Measurements from ENCODE around the gene ARFGAP3.

The ARFGAP3 gene

GRCh38 chr22:42857845-42858481 lies 890 bp upstream of the ARFGAP3 start:
- FAIRE-seq = no peak

DNA sequence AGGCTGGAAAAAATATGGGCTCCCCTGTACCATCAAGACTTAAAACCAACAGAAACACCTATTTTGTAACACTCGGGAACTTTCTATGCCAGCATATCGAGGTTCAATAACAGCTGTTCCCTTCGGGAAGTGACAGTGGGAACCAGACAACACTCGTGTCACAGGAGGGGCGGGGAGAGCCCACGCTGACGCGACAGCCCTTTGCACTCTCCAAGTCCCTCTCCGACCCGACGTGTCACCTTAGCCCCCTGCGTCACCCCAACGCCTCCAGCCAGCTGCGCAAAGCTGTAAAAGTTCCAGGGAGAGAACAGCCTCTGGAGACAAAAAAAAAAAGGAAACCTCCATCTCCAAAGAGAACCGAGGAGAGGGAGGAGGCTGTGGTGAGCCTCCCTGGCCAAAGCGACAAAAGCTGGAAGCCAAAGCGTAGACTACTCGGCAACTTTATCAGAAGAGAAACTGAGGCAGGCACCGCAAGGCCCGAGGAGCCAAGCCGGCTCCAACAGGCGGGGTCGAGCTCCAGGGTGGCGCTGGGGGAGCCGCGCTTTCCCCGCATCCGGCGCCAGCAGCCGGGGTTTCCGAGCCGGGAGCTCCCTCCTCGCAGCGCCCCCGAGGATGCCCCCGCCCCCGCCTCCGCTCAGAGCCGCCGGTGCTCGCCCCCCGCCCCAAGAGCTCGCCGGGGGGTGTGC lies 751 bp downstream of the ARFGAP3 start:
- FAIRE-seq = no peak

GRCh38 chr22:42855721-42856120 lies 1.4 kb downstream of the ARFGAP3 start:
- no peak for FAIRE-seq

- FAIRE-seq = no peak
Observed at GRCh38 chr22:42855211-42855610, 1.9 kb downstream of the ARFGAP3 start.

GRCh38 chr22:42848941-42849550 lies 8.0 kb downstream of the ARFGAP3 start:
- no peak for FAIRE-seq

DNA sequence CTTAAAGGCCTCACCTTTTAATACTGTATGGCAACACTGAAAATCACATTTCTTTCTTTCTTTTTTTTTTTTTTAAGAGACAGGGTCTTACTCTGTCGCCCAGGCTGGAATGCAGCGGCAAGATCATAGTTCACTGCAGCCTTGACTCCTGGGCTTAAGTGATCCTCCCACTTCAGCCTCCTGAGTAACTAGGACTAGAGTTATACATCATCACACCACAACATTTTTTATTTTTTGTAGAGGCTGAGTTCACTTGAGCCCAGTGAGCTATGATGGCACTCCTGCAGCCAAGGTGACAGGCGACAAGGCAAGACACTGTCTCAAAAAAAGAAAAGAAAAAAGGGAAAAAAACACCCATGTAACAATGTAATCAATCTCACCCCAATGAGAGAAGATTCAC lies 10.0 kb downstream of the ARFGAP3 start:
- no peak for FAIRE-seq

GRCh38 chr22:42844756-42845155 lies 12.3 kb downstream of the ARFGAP3 start:
- FAIRE-seq = no peak

- FAIRE-seq = no peak
Observed at GRCh38 chr22:42842658-42843370, 14.3 kb downstream of the ARFGAP3 start.

GRCh38 chr22:42841444-42841843 lies 15.6 kb downstream of the ARFGAP3 start:
- no peak for FAIRE-seq

GRCh38 chr22:42837556-42837955 lies 19.5 kb downstream of the ARFGAP3 start:
- no peak for FAIRE-seq

DNA sequence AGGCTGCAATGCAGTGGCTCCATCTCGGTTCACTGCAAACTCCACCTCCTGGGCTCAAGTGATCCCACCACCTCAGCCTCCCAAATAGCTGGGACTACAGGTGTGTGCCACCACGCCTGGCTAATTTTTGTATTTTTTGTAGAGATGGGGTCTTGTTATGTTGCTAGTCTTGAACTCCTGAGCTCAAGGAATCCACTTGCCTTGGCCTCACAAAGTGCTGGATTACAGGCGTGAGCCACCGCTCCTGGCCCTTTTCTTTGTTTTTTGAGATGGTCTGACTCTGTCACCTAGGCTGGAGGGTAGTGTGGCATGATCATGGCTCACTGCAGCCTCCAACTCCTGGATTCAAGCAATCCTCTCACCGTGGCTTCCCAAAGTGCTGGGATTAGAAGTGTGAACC lies 21.0 kb downstream of the ARFGAP3 start:
- no peak for FAIRE-seq

DNA sequence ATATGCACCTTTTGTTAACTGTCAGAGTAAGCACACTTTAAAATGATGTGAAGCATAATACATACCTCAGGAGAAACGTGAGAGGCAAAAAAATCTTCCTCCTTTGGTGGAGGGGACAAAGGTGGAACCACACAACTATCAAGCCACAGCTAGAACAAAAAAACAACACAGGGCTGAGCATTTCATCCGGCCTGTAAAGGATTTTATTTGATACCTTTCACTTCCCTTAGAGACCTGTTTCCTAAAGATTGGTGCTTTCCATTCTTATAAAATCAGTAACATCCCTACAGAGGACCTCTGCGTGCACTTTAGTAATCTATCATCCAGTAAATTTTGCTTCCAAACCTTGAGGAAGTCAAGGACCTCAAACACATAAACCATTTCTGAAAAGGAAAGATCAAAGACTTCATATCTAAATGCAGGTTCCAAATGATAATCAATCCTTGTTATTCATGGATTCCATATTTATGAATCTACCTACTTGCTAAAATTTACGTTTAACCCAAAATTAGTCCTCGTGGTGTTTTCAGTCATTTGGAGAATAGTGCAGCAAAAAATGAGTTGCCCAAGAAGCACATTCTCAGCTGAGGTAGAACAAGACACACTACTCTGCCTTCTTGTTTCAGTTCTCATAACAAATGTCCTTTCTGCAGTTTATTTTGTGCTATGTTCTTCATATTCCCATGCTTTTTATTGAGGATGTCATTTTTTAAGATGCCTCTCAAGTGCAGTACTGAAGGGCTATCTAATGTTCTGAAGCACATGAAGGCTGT lies 22.7 kb downstream of the ARFGAP3 start:
- no peak for FAIRE-seq

GRCh38 chr22:42833104-42833503 lies 24.0 kb downstream of the ARFGAP3 start:
- FAIRE-seq = no peak

DNA sequence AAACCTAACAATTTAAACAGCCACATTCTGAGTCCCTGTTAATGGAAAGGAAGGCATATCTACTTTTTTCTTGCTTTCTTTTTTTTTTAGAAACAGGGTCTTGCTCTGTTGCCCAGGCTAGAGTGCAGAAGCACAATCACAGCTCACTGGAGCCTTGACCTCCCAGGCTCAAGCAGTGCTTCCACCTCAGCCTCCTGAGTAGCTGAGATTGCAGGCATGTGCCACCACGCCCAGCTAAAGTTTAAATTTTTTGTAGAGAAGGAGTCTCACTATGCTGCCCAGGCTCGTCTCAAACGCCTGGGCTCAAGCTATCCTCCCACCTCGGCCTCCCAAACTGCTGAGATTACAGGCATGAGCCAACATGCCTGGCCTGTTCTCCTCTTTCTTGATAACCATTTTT lies 25.4 kb downstream of the ARFGAP3 start:
- FAIRE-seq = no peak

GRCh38 chr22:42830161-42830560 lies 26.9 kb downstream of the ARFGAP3 start:
- FAIRE-seq = no peak

DNA sequence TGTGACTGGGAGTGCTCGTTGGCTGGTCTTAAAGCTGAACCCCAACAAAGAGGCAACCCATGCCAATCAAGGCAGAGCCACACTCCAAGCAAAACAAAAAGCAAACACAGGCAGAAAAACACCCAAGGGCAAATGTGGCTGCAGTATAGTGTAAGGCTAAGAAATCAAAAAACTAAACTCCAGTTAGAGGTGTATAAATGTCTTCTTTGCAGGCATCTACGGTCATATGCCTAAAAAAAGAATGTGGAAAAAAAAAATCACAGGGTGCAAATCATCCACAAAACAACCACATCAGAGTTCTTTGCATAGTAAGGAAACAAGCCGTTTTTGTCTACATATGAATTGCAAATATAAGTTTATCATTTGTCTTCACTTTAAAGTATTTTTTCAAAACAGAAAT lies 27.8 kb downstream of the ARFGAP3 start:
- FAIRE-seq = no peak

- no peak for FAIRE-seq
Observed at GRCh38 chr22:42825796-42826195, 31.3 kb downstream of the ARFGAP3 start.

GRCh38 chr22:42821386-42821785 lies 35.7 kb downstream of the ARFGAP3 start:
- no peak for FAIRE-seq

DNA sequence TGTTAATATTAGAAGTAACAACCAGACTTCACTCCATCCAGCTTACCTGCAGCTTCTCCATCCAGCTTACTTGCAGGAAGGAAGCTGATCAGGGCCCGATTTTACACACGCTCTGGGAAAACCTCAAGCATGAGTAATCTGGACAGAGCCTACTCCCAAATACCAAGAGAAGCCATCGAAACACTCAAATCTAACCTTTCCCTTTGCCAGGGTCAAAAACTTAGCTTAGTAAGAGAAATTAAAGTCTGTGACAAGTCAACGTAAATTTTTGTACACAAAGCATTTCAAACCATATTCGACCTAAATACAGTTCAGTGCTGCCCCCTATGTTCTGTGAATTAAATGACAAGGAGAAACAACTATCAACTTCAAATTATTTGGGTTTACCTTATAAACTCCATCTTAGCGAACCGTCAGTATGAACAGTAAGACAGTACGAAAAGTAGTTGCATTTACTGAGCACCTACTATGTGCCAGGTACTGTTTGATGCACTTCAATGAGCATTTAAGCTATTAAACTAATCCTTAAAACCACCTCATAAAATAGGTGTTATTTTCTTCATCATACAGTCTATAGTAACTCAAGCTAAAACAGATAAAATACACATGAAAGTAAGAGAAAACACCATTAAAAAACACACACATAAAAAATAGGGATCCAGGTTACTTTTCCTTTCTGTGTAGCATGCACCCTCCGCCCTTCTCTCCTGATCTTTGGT lies 36.9 kb downstream of the ARFGAP3 start:
- no peak for FAIRE-seq

GRCh38 chr22:42819412-42820044 lies 37.5 kb downstream of the ARFGAP3 start:
- no peak for FAIRE-seq

GRCh38 chr22:42817556-42817955 lies 39.5 kb downstream of the ARFGAP3 start:
- no peak for FAIRE-seq

GRCh38 chr22:42816336-42816735 lies 40.7 kb downstream of the ARFGAP3 start:
- FAIRE-seq = no peak
